MCF 10A (cell line): ENCODE data around the gene ETS2. TPM values are rescaled to one million over a fixed set of nuclear protein-coding genes. Genes with fewer than 3 reads are reported as not detected.

Experiments used
- BruUV-seq: library from RNA; stranded (reverse); fragments of 400-500 nt; replicated peaks from 2 replicates; lab custom pipeline; 2021; lab: Mats Ljungman, UMichigan
- CTCF ChIA-PET: fragments of 300-600 bp; sonication (Branson Sonifier 250); formaldehyde crosslinking; extraction: SDS; loops from one replicate; lab custom pipeline; 2021; ENCODE audit warnings: antibody characterized with exemption, inconsistent platforms; lab: Yijun Ruan, JAX
- POLR2A ChIA-PET: fragments of 300-600, 350-650 bp; sonication (Branson Sonifier 250); formaldehyde crosslinking; extraction: SDS; loops from one replicate; lab custom pipeline; 2020; ENCODE audit warnings: antibody characterized with exemption, inconsistent platforms; lab: Yijun Ruan, JAX
- DNase-seq: peaks from one replicate; pipeline ENCODE4 v3.0.0-alpha.2; 2018; ENCODE audit not compliant: unreplicated experiment
- H3K27ac Mint-ChIP-seq: one replicate; pipeline ENCODE4 v1.8.0; 2022; ENCODE audit warnings: mild to moderate bottlenecking, low read depth, mixed read lengths; ENCODE audit not compliant: unreplicated experiment
- H3K27me3 Mint-ChIP-seq: one replicate; pipeline ENCODE4 v1.8.0; 2022; ENCODE audit warnings: mixed read lengths; ENCODE audit not compliant: insufficient read depth, unreplicated experiment
- H3K36me3 Mint-ChIP-seq: one replicate; pipeline ENCODE4 v1.8.0; 2022; ENCODE audit warnings: mild to moderate bottlenecking, moderate library complexity, mixed read lengths; ENCODE audit not compliant: insufficient read depth, unreplicated experiment
- H3K4me1 Mint-ChIP-seq: one replicate; pipeline ENCODE4 v1.8.0; 2022; ENCODE audit warnings: mixed read lengths; ENCODE audit not compliant: insufficient read depth, unreplicated experiment
- H3K4me3 Mint-ChIP-seq: one replicate; pipeline ENCODE4 v1.8.0; 2022; ENCODE audit warnings: mild to moderate bottlenecking, moderate library complexity, mixed read lengths; ENCODE audit not compliant: unreplicated experiment
- H3K9me3 Mint-ChIP-seq: one replicate; pipeline ENCODE4 v1.8.0; 2022; ENCODE audit warnings: mixed read lengths; ENCODE audit not compliant: unreplicated experiment
- intact Hi-C: fragments of 100-400 bp; cut with micrococcal nuclease; formaldehyde crosslinking; loops from 2 replicates; pipeline ENCODE4 v1.14.1; 2022
- total RNA-seq: library from RNA; stranded (reverse); gene quantifications from 2 replicates; pipeline ENCODE4 v1.2.3, GENCODE V29; 2022
- TF ChIP-seq, protein P1 (sequence below): fragments of 200-600 bp; IDR thresholded peaks from one replicate; pipeline ENCODE4 v1.8.0; 2022; ENCODE audit warnings: antibody characterized with exemption, mild to moderate bottlenecking; ENCODE audit not compliant: unreplicated experiment

ETS2 gene
- total RNA-seq, 1 experiment from 2014 or later: 109 TPM

DNA sequence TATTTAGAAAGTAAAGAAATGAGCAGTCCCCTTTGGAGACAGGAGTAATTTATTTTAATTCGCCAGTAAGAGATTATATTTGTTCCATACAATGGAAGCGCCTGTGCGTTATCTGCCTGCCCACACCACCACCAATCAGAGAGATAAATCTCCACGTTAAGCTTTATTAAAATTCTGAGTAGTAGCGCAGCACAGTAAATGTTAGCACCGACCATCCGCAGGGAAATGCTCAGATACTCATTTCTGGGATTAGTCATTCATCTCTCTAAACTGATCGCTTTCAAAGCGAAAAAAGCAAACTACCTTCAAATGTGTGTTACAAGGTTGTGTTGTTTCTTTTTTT, 1.2 kb downstream of the ETS2 start:
- TF ChIP-seq, protein P1, sequence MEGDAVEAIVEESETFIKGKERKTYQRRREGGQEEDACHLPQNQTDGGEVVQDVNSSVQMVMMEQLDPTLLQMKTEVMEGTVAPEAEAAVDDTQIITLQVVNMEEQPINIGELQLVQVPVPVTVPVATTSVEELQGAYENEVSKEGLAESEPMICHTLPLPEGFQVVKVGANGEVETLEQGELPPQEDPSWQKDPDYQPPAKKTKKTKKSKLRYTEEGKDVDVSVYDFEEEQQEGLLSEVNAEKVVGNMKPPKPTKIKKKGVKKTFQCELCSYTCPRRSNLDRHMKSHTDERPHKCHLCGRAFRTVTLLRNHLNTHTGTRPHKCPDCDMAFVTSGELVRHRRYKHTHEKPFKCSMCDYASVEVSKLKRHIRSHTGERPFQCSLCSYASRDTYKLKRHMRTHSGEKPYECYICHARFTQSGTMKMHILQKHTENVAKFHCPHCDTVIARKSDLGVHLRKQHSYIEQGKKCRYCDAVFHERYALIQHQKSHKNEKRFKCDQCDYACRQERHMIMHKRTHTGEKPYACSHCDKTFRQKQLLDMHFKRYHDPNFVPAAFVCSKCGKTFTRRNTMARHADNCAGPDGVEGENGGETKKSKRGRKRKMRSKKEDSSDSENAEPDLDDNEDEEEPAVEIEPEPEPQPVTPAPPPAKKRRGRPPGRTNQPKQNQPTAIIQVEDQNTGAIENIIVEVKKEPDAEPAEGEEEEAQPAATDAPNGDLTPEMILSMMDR: no peak
- Mint-ChIP-seq H3K4me3 (peak overlapping the region; percentile 97), H3K9me3 (no peaks in the 10 kb centered on the region), H3K27me3 (no peaks in the 10 kb centered on the region), H3K27ac (peak overlapping the region; percentile 98), H3K4me1 (peaks cover 27% of the 10 kb centered on the region), H3K36me3 (peaks cover 56% of the 10 kb centered on the region)
- CTCF ChIA-PET: interaction anchor here (0.6 to 1.5 kb wide), 8 partner anchors 25 to 812 kb away, joined by 3 to 5 read pairs (median 3); no protein-coding TSS in a partner anchor
- no peak for DNase-seq
- intact Hi-C loops: loop anchor here (1.0 to 10.0 kb wide), 3 partner anchors 105 to 241 kb away; no protein-coding TSS in a partner anchor
- POLR2A ChIA-PET: interaction anchor here (0.7 to 11.6 kb wide), 24 partner anchors 8 to 331 kb away, joined by 3 to 188 read pairs (median 9); no protein-coding TSS in a partner anchor
- TSS peak; percentile 38 for BruUV-seq

DNA sequence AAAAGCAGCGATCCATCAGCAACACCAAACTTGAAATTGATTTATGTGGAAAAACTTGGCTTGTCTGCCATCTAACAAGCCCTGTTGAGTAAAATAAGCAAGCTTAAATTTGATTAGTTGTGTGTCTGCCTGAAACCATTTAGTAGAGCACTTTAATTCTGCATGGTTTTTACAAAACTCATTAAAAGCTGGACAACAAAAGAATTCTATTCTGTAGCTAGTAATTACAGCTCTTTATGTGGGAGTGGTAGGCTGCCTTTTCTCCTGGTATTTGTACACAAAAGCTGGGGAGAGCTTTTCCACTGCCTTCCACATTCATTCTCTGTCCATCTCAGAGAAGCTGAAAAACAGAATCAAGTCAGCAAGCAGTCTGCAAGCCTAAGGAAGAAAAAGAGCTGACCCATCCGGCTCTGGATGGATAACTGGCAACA, 1.7 kb downstream of the ETS2 start:
- TF ChIP-seq, protein P1: no peak
- Mint-ChIP-seq H3K27me3 (no peaks in the 10 kb centered on the region), H3K36me3 (peaks cover 61% of the 10 kb centered on the region), H3K27ac (peak overlapping the region; percentile 98), H3K4me3 (peak overlapping the region; percentile 97), H3K9me3 (no peaks in the 10 kb centered on the region), H3K4me1 (peaks cover 27% of the 10 kb centered on the region)
- BruUV-seq: TSS peak; percentile 13
- POLR2A ChIA-PET: interaction anchor here (0.5 to 11.6 kb wide), 34 partner anchors 7 to 376 kb away, joined by 3 to 188 read pairs (median 6); partner anchors contain the start of gene PSMG1
- intact Hi-C loops: loop anchor here (1.0 to 10.0 kb wide), 3 partner anchors 105 to 241 kb away; no protein-coding TSS in a partner anchor
- DNase-seq: no peak
- CTCF ChIA-PET: interaction anchor here (0.6 to 1.5 kb wide), 13 partner anchors 9 to 813 kb away, joined by 3 to 5 read pairs (median 3); no protein-coding TSS in a partner anchor

DNA sequence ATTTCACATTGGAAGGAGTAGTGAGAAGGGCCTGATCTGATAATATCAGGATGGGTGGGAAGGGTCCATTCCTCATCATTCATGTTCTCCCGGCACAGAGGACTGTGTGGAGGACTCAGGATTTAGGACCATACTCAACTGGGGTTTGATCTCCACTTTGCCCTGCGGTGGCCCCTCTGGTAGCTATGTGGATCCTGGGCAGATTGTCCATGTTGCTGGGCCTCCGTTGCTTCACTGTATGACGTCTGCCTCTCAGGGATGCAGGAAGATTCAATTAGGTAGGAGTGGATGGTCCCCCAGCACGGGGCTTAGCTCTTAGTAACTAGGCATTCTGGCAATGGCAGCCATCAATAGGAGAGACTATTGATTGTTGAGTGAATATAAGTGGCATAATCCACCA, 2.3 kb downstream of the ETS2 start:
- no TSS peak for BruUV-seq
- Mint-ChIP-seq H3K4me3 (peak overlapping the region; percentile 97), H3K36me3 (peaks cover 66% of the 10 kb centered on the region), H3K9me3 (no peaks in the 10 kb centered on the region), H3K4me1 (peaks cover 27% of the 10 kb centered on the region), H3K27ac (peak overlapping the region; percentile 98), H3K27me3 (no peaks in the 10 kb centered on the region)
- TF ChIP-seq, protein P1: no peak
- DNase-seq: no peak
- intact Hi-C loops: loop anchor here (1.0 to 10.0 kb wide), 3 partner anchors 104 to 240 kb away; no protein-coding TSS in a partner anchor
- CTCF ChIA-PET: interaction anchor here (0.5 to 2.0 kb wide), 13 partner anchors 9 to 279 kb away, joined by 3 to 7 read pairs (median 3); no protein-coding TSS in a partner anchor
- POLR2A ChIA-PET: interaction anchor here (0.5 to 11.6 kb wide), 35 partner anchors 10 to 375 kb away, joined by 3 to 188 read pairs (median 7); partner anchors contain the start of gene PSMG1

DNA sequence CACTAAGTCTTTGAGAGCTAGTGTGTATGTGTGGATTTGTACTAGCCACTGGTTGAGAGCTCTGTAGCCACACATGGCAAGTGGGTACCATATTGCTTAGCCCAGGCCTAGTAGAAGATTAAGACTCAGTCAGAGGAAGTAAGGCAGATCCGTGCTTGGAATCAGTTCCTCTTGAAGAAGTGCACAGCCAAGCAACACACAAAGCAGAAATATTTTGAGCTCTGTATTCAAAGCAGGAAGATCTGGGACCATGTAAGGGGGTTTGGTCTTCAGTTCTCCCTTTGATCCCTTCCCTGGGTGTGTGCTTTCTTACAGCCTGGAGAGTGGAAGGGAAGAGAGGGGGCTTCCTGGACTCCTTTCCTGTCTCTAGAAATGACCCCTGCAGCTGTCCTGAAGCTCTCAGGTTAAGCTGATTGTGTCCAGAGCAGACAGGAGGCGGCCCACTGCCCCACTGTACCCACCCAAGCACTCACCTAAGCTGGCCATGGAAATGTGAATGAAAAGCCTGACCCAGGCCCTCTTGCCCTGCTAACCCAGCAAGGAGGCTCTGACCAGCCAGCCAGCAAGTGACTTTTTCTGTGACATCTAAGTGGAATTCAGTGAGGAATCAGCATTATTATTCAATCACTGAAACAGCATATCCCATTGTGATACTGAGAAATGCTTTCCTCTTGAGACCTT, 3.6 kb downstream of the ETS2 start:
- DNase-seq: no peak
- no peaks in the 10 kb centered on the region for H3K9me3 Mint-ChIP-seq
- CTCF ChIA-PET: interaction anchor here (0.5 to 2.8 kb wide), 17 partner anchors 7 to 334 kb away, joined by 3 to 18 read pairs (median 4); no protein-coding TSS in a partner anchor
- H3K27me3 Mint-ChIP-seq: no peaks in the 10 kb centered on the region
- peak overlapping the region; percentile 97 for H3K4me3 Mint-ChIP-seq
- peaks cover 80% of the 10 kb centered on the region for H3K36me3 Mint-ChIP-seq
- H3K27ac Mint-ChIP-seq: peak overlapping the region; percentile 83
- intact Hi-C loops: loop anchor here (5.0 to 10.0 kb wide), 2 partner anchors 103 to 145 kb away; no protein-coding TSS in a partner anchor
- no TSS peak for BruUV-seq
- TF ChIP-seq, protein P1: no peak
- POLR2A ChIA-PET: interaction anchor here (0.5 to 11.6 kb wide), 30 partner anchors 8 to 376 kb away, joined by 3 to 188 read pairs (median 6); no protein-coding TSS in a partner anchor
- H3K4me1 Mint-ChIP-seq: peaks cover 30% of the 10 kb centered on the region
